KMS-11 (cell line): Measurements from ENCODE around the gene JMJD1C.

ENCODE experiments used
- H2AFZ ChIP-seq: fragments of 200-600 bp; sonication (generic); 2 replicates; pipeline ENCODE4 v1.6.1; 2016; ENCODE audit warnings: antibody characterized with exemption, mixed run types, low read depth
- H3K27ac ChIP-seq: fragments of 200-600 bp; sonication (generic); 2 replicates; pipeline ENCODE4 v1.6.1; 2016; ENCODE audit warnings: mild to moderate bottlenecking, mixed run types
- H3K27me3 ChIP-seq: fragments of 200-600 bp; sonication (generic); 2 replicates; pipeline ENCODE4 v1.6.1; 2017; ENCODE audit warnings: mild to moderate bottlenecking, low read depth, mixed run types, moderate library complexity; ENCODE audit not compliant: insufficient read depth
- H3K36me3 ChIP-seq: fragments of 200-600 bp; sonication (generic); 2 replicates; pipeline ENCODE4 v1.6.1; 2017; ENCODE audit warnings: mild to moderate bottlenecking, mixed run types; ENCODE audit not compliant: insufficient read depth
- H3K4me1 ChIP-seq: fragments of 200-600 bp; sonication (generic); 2 replicates; pipeline ENCODE4 v1.6.1; 2016; ENCODE audit warnings: mild to moderate bottlenecking, low read depth, mixed run types; ENCODE audit not compliant: poor library complexity, severe bottlenecking
- H3K4me2 ChIP-seq: fragments of 200-600 bp; sonication (generic); 2 replicates; pipeline ENCODE4 v1.7.0; 2016; ENCODE audit warnings: mild to moderate bottlenecking, mixed run types
- H3K4me3 ChIP-seq: fragments of 200-600 bp; sonication (generic); IDR thresholded peaks from 2 replicates; pipeline ENCODE4 v1.6.1; 2017; ENCODE audit warnings: low read depth, low read length, mixed read lengths; ENCODE audit not compliant: insufficient read depth
- H3K79me2 ChIP-seq: fragments of 200-600 bp; sonication (generic); 2 replicates; pipeline ENCODE4 v1.6.1; 2016; ENCODE audit warnings: low read depth, mixed run types; ENCODE audit not compliant: insufficient read depth
- H3K9ac ChIP-seq: fragments of 200-600 bp; sonication (generic); 2 replicates; pipeline ENCODE4 v1.6.1; 2016; ENCODE audit warnings: mild to moderate bottlenecking, mixed run types
- H4K20me1 ChIP-seq: fragments of 200-600 bp; sonication (generic); 2 replicates; pipeline ENCODE4 v1.6.1; 2016; ENCODE audit warnings: mild to moderate bottlenecking, mixed run types; ENCODE audit not compliant: insufficient read depth
- TF ChIP-seq, protein P1 (sequence below): fragments of 200-600 bp; sonication (generic); conservative IDR thresholded peaks from 2 replicates; pipeline ENCODE4 v1.6.1; 2017; ENCODE audit warnings: low read depth, mild to moderate bottlenecking, antibody characterized with exemption, low read length, moderate library complexity, mixed read lengths

The JMJD1C gene

DNA sequence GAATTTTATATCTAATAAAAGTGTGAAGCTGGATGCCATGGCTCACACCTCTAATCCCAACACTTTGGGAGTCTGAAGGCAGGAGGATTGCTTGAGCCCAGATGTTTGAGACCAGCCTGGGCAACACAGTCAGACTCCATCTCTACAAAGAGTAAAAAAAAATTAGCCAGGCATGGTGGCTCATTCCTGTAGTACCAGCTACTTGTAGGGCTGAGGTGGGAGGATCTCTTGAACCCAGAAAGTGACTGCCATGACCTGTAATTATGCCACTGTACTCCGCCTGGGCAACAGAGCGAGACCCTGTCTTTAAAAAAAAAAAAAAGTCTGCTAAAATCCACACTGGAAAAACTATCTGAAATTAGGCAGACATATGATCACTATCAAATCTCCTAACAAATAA, 7.6 kb downstream of the JMJD1C start:
- Histone ChIP-seq H3K4me2 (no peak overlapping the region), H3K4me1 (peaks cover 6% of the 10 kb centered on the region), H3K79me2 (peaks cover 12% of the 10 kb centered on the region; the same call in 1 of the 2 replicates), H2AFZ (no peak overlapping the region), H3K9ac (no peak overlapping the region), H3K27ac (no peak overlapping the region), H3K27me3 (no peaks in the 10 kb centered on the region), H4K20me1 (no peaks in the 10 kb centered on the region), H3K36me3 (no peaks in the 10 kb centered on the region), H3K4me3 (no peak overlapping the region)
- TF ChIP-seq, protein P1, sequence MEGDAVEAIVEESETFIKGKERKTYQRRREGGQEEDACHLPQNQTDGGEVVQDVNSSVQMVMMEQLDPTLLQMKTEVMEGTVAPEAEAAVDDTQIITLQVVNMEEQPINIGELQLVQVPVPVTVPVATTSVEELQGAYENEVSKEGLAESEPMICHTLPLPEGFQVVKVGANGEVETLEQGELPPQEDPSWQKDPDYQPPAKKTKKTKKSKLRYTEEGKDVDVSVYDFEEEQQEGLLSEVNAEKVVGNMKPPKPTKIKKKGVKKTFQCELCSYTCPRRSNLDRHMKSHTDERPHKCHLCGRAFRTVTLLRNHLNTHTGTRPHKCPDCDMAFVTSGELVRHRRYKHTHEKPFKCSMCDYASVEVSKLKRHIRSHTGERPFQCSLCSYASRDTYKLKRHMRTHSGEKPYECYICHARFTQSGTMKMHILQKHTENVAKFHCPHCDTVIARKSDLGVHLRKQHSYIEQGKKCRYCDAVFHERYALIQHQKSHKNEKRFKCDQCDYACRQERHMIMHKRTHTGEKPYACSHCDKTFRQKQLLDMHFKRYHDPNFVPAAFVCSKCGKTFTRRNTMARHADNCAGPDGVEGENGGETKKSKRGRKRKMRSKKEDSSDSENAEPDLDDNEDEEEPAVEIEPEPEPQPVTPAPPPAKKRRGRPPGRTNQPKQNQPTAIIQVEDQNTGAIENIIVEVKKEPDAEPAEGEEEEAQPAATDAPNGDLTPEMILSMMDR = no peak

DNA sequence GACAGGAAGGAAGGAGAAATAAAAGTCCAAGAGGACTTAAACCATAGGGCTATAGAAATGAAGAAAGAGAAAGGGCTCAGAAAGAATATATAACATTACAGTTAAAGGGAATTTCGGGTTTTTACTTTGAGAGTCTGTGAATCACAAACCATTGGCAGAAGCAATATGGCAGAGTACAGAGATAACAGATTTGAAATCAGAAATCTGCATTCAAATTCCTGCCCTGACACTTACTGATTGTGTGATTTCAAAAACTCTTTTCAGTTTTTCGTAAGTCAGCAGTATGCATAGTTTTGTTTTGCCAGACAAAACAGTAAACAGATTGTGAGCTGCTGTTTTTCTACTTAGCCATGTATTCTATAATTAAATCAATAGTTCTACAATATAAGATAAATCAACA, 8.2 kb downstream of the JMJD1C start:
- Histone ChIP-seq H3K9ac (no peak overlapping the region), H3K4me2 (no peak overlapping the region), H3K79me2 (peaks cover 12% of the 10 kb centered on the region; the same call in 1 of the 2 replicates), H3K4me1 (peaks cover 6% of the 10 kb centered on the region), H3K27me3 (no peaks in the 10 kb centered on the region), H2AFZ (no peak overlapping the region), H4K20me1 (no peaks in the 10 kb centered on the region), H3K4me3 (no peak overlapping the region), H3K27ac (no peak overlapping the region), H3K36me3 (no peaks in the 10 kb centered on the region)
- TF ChIP-seq, protein P1 = no peak

DNA sequence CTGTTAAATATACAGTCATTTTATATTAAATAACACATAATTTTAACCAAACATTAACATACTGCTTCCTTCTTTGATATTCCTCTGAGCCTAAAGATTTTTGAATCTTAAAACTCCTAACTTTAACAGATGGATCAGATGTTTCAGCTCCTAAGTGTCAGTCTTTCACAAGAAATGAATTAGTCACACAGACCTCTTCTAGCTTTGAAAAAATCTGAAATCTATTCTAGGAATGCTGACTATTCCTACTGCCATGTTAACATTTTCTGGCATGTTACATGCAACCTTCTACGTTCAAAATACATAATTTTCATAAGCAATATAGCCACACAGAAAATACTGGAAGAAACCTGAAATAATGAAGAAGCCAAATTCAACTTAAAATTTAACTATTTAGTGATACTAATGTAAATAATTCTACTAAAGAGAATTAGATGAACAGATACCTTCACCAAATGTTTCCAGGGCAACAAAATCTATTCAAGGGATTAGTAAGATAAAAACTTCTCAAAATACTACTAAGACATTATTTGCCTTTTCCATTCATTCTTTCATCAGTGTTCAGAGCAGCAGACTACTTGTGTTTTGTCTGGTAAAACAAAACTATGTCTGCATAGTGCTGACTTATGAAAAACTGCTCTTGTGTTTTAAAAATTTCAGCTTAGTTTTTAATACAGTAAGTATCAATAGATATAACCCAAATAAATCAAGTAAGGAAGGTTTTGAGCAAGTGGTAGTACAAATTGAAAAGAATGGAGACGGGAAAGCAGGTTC, 9.2 kb downstream of the JMJD1C start:
- Histone ChIP-seq H3K36me3 (no peaks in the 10 kb centered on the region), H2AFZ (no peak overlapping the region), H4K20me1 (no peaks in the 10 kb centered on the region), H3K9ac (no peak overlapping the region), H3K79me2 (peaks cover 12% of the 10 kb centered on the region; the same call in 1 of the 2 replicates), H3K4me2 (no peak overlapping the region), H3K27me3 (no peaks in the 10 kb centered on the region), H3K27ac (no peak overlapping the region), H3K4me1 (peaks cover 6% of the 10 kb centered on the region), H3K4me3 (no peak overlapping the region)
- TF ChIP-seq, protein P1 = no peak

DNA sequence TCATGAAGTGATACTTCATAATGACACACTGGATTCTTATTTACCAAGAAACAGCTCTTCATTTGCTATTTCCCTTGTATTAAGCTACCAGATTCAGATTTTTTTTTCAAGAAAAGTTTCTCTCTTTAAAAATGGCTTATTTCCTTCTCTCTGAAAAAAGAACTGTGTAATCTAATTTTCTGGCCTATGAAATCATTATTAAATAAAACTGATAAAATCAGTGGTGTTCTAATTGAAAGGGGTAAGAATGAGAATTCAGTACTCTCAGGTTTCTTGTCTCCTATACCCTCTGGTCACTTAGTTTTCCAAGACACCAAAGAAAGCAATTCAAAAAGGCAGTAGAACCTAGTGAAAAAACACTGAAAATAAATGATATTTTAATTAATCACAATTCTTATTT, 10.3 kb downstream of the JMJD1C start:
- Histone ChIP-seq H3K79me2 (peaks cover 14% of the 10 kb centered on the region; the same call in 1 of the 2 replicates), H3K27me3 (no peaks in the 10 kb centered on the region), H3K36me3 (no peaks in the 10 kb centered on the region), H2AFZ (no peak overlapping the region), H3K27ac (no peak overlapping the region), H3K4me1 (peaks cover 6% of the 10 kb centered on the region), H3K4me2 (no peak overlapping the region), H3K9ac (no peak overlapping the region), H3K4me3 (no peak overlapping the region), H4K20me1 (no peaks in the 10 kb centered on the region)
- TF ChIP-seq, protein P1 = no peak
